Dermis microvascular lymphatic vessel endothelial cell (primary cell): Measurements from ENCODE around the gene PRDM15. TPM values are rescaled to one million over a fixed set of nuclear protein-coding genes. Genes with fewer than 3 reads are reported as not detected.

Source experiments
- DNase-seq, 2 donors: peaks; one replicate each; pipeline versions ENCODE4 v3.0.0 to v3.0.0-alpha.2; 2010; ENCODE audit warnings: low read depth in 2 of 2
- total RNA-seq: library from RNA; depleted of rRNA; stranded (reverse); fragments of >200 nt; gene quantifications from 2 replicates; pipeline ENCODE4 v1.2.1, GENCODE V29; 2014

The PRDM15 gene
- total RNA-seq, 1 donor from 2014 or later, result 2.8 TPM

DNA sequence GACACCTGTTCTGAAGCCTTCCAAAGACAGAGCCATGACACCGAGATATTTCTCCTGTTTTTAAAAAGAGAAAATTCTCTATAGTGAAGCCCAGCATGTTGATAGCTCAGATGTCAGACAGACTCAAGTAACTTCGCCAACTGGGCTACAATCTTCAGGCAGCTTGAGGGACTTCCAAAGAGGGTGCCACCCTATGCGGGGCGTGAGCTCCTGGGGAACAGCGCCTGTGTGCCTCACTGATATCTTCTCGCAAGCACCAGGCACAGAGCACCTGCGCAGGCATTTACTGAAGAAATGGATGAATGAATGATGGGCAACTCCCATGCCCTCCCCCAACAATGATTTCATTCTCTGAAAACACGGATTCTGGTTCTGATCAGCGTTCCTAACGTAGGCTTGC is 129.9 kb downstream of the PRDM15 start:
- DNase-seq, result no peak

Other genes with a start within 250 kb of the PRDM15 start
- gene RIPK4, start 112.3 kb downstream of the PRDM15 start, total RNA-seq, result 1.8 and 2.1 TPM in 2 replicates
- gene C2CD2, start 74.7 kb upstream of the PRDM15 start, total RNA-seq, result 25.5 and 33.9 TPM in 2 replicates
- 3.0 and 4.2 TPM in 2 replicates for gene ZBTB21, start 131.0 kb upstream of the PRDM15 start, total RNA-seq
- not detected in 2 replicates for gene UMODL1, start 192.0 kb upstream of the PRDM15 start, total RNA-seq